Urothelium cell line (cell line): ENCODE measurements around the gene MARK4.

Experiments
- DNase-seq: peaks from one replicate; pipeline ENCODE4 v3.0.0; 2011; ENCODE audit warnings: low spot score, mixed read lengths
- FAIRE-seq: peaks from 2 replicates; lab custom pipeline; 2011; peaks lifted over from hg19 to GRCh38; lab: Jason Lieb, UNC

Gene MARK4

GRCh38 chr19:45352914-45353796, 102.1 kb downstream of the MARK4 start:
- FAIRE-seq, result no peak
- DNase-seq, result no peak

DNA sequence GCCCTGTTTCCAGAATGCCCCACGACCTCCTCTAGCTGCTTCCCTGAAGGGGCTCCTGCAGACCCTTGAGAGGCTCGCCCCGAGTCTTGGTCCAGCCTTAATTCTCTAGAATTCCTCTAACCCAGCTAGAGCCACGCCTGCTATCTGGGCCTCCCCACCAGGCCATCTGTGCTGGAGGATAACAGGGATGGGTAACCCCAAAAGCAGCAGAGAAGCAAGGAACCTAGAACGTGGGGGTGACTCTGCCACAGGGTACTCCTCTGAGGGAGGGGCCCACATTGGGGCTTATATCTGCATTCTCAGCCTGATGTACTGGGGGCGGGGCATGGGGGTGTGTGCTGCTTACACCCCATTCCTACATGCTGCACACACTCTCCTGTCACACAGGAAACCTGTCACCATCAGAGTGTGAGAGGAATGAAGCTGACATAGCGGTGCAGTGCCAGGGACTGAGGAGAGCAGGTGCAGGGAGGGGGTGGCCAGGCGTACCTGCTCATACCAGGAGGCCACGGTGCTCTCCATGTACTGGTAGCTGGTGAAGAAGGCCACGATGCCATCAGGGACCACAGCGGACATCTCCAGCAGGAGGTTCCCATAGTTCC, 103.3 kb downstream of the MARK4 start:
- no peak for FAIRE-seq

More for the DNA sequence above, 103.3 kb downstream of the MARK4 start:
- no peak for DNase-seq
